ENCODE measurements around the gene MACROD2.

Gene MACROD2

DNA sequence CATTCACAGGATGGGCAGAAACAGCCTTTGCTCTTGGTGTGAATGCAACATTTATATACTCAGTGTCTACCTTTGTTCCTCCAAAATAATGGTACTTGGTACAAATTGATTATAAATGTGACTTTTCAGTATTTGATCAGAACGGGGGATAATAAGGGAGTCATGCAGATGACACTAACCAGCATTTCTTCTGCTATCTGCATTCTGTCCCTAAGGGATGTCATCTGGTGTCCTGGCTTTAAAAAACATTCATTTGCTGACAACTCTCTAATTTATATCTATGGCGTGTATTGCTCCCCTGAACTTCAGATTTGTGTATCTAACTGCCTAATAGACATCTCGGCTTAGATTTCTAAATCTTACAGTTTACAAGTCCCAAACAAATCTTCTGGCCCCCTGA is 418.5 kb downstream of the MACROD2 start:
- no peak for DNase-seq (ENCODE audit: low spot score)
- H3K27me3 Mint-ChIP-seq (ENCODE audit: low read depth) = no peaks in the 10 kb centered on the region
- no peak overlapping the region for H3K4me3 Mint-ChIP-seq
- H3K36me3 Mint-ChIP-seq (ENCODE audit: low read depth) = no peaks in the 10 kb centered on the region
- H3K27ac Mint-ChIP-seq = no peak overlapping the region
- H3K9me3 Mint-ChIP-seq = peaks cover 31% of the 10 kb centered on the region
- no peaks in the 10 kb centered on the region for H3K4me1 Mint-ChIP-seq (ENCODE audit: low read depth)

DNA sequence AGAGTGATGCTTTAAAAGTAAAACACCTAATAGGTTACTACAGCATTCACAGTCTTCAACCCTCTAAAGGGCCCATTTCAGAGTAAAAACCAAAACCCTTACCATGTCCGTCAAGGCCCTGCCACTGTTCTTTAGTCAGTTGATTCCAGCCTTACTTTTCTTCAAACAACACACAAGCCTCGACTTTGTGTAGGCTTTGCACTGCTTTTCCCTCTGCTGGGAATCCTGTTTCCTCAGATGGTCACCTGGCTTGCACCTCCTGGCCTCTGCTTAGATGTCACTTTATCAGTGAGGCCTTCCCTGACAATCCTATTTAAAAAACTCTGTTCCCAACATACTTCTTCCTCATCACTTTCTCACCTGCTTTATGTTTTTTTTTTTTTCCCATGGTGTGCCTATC is 419.2 kb downstream of the MACROD2 start:
- no peak overlapping the region for H3K27ac Mint-ChIP-seq
- no peaks in the 10 kb centered on the region for H3K36me3 Mint-ChIP-seq (ENCODE audit: low read depth)
- DNase-seq (ENCODE audit: low spot score) = no peak
- no peak overlapping the region for H3K4me3 Mint-ChIP-seq
- no peaks in the 10 kb centered on the region for H3K27me3 Mint-ChIP-seq (ENCODE audit: low read depth)
- peaks cover 31% of the 10 kb centered on the region for H3K9me3 Mint-ChIP-seq
- no peaks in the 10 kb centered on the region for H3K4me1 Mint-ChIP-seq (ENCODE audit: low read depth)

DNA sequence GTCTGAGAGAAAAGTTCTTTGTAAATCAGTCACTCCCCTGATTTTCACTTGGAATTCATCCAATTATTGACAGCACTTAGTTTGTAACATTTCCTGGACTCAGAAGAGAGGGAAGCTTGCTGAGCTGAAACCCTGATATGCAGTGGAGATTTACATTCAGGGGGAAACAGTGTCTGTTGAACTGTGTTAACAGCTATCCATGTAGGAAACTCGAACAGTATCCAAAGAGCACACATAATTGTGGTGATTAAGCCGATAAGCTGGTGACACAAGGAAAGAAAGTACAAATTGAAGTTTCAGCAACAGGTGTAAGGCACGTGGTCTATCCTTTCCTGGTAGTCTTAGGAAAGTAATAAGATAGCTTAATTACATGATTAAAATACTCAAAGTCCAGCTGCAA is 420.2 kb downstream of the MACROD2 start:
- Mint-ChIP-seq H3K27ac (no peak overlapping the region), H3K27me3 (ENCODE audit: low read depth) (no peaks in the 10 kb centered on the region), H3K9me3 (peaks cover 31% of the 10 kb centered on the region), H3K36me3 (ENCODE audit: low read depth) (no peaks in the 10 kb centered on the region), H3K4me3 (no peak overlapping the region), H3K4me1 (ENCODE audit: low read depth) (no peaks in the 10 kb centered on the region)
- no peak for DNase-seq (ENCODE audit: low spot score)

DNA sequence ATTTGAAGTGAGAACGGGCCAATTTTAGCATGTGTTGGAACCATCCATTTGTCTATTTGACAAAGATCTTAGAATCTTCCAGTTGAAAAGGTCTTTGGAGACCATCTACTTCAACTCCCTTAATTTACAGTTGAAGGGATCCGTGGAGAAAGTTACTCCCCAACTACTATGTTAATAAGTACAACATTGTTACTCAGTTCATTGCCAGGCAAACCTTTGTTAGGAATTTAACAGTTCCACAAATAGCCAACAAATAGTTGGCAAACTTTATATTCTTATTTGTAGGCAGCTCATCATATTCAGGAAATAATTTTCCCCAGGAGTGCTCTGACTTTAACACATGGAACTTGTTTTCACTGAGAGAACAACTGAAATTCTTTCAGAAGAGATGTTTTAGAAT is 423.1 kb downstream of the MACROD2 start:
- Mint-ChIP-seq H3K36me3 (ENCODE audit: low read depth) (no peaks in the 10 kb centered on the region), H3K4me3 (no peak overlapping the region), H3K27me3 (ENCODE audit: low read depth) (no peaks in the 10 kb centered on the region), H3K4me1 (ENCODE audit: low read depth) (no peaks in the 10 kb centered on the region), H3K9me3 (peaks cover 24% of the 10 kb centered on the region), H3K27ac (no peak overlapping the region)
- DNase-seq (ENCODE audit: low spot score) = no peak

DNA sequence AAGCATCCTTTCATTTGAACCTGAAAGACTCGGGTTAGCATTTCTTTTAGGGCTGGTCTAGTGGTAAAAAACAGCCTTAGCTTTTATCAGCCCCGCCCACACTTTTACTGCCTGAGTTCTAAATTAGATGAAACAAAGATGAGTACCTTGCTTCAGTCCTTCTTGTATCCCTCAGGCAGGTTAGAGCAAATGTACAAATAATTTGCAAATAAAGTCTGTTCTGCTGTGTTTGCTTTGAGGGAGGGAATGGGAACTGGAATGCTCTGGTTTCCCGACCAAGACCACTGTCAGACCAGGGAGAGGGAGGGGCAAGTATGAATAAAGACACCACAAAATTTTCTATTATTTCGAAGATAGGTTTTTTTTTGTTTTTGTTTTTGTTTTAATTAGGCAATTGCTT is 427.6 kb downstream of the MACROD2 start:
- DNase-seq (ENCODE audit: low spot score) = no peak
- no peaks in the 10 kb centered on the region for H3K36me3 Mint-ChIP-seq (ENCODE audit: low read depth)
- peaks cover 8% of the 10 kb centered on the region for H3K9me3 Mint-ChIP-seq
- H3K27ac Mint-ChIP-seq = no peak overlapping the region
- no peak overlapping the region for H3K4me3 Mint-ChIP-seq
- no peaks in the 10 kb centered on the region for H3K4me1 Mint-ChIP-seq (ENCODE audit: low read depth)
- no peaks in the 10 kb centered on the region for H3K27me3 Mint-ChIP-seq (ENCODE audit: low read depth)

DNA sequence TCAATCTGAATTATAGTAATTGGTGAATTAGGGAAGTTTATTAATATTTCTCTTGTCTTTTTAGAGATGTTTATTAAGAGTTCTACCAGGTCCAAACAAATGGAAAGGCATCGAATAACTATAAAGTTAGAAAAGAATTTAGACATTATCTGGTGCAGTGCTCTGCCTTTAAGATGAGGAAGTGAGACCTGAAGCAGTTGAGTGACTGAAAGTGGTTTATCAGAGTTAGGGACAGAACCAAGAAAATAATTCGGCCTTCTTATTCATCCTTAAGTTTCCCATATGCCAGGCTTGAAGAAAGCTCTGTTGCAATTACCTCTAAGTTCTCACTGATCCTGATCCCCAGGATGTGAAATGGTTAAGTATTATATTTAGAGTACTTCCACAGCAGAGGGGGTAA is 436.3 kb downstream of the MACROD2 start:
- Mint-ChIP-seq H3K4me3 (no peak overlapping the region), H3K27me3 (ENCODE audit: low read depth) (no peaks in the 10 kb centered on the region), H3K4me1 (ENCODE audit: low read depth) (no peaks in the 10 kb centered on the region), H3K9me3 (peaks cover 14% of the 10 kb centered on the region), H3K36me3 (ENCODE audit: low read depth) (no peaks in the 10 kb centered on the region), H3K27ac (no peak overlapping the region)
- DNase-seq (ENCODE audit: low spot score) = no peak

DNA sequence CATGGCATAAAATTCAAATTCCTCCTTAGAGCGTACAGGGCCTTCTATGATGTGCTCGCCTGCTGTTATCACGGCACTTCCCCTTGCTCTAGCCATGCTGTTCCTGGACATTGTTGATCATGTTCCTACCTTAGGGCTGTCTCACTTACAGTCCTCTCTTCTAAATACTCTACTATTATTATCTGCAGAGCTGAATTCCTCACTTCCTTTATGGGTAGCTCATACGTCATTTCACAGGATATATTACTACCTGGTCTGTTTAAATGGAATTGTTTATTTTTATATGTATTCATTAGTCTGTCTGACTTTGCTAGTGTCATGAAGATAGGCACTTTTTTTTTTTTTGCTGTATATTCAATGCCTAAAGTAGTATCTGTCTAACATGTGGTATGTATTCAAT is 436.8 kb downstream of the MACROD2 start:
- no peaks in the 10 kb centered on the region for H3K36me3 Mint-ChIP-seq (ENCODE audit: low read depth)
- no peaks in the 10 kb centered on the region for H3K4me1 Mint-ChIP-seq (ENCODE audit: low read depth)
- DNase-seq (ENCODE audit: low spot score) = no peak
- no peaks in the 10 kb centered on the region for H3K27me3 Mint-ChIP-seq (ENCODE audit: low read depth)
- no peak overlapping the region for H3K4me3 Mint-ChIP-seq
- no peak overlapping the region for H3K27ac Mint-ChIP-seq
- H3K9me3 Mint-ChIP-seq = peaks cover 14% of the 10 kb centered on the region

DNA sequence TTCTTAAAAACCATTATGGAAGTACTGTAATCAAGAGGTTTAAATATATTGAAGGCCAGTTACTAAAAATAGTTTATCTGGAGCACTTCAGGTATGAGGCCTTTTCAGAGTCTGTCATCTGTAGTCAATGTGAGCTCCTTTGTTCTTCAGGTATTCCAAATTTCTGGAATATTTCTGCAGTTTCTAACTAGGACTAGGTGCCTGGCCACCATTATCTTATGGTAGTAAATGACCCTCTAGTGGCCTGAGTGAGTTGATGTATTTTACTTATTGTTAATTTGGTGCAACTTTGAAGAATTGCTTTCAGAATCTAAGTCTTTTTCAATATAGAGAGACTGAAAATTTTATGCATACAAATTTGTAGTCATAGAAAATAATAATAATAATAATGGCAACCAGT is 437.3 kb downstream of the MACROD2 start:
- peaks cover 14% of the 10 kb centered on the region for H3K9me3 Mint-ChIP-seq
- H3K27me3 Mint-ChIP-seq (ENCODE audit: low read depth) = no peaks in the 10 kb centered on the region
- DNase-seq (ENCODE audit: low spot score) = no peak
- H3K36me3 Mint-ChIP-seq (ENCODE audit: low read depth) = no peaks in the 10 kb centered on the region
- H3K27ac Mint-ChIP-seq = no peak overlapping the region
- H3K4me3 Mint-ChIP-seq = no peak overlapping the region
- H3K4me1 Mint-ChIP-seq (ENCODE audit: low read depth) = no peaks in the 10 kb centered on the region

DNA sequence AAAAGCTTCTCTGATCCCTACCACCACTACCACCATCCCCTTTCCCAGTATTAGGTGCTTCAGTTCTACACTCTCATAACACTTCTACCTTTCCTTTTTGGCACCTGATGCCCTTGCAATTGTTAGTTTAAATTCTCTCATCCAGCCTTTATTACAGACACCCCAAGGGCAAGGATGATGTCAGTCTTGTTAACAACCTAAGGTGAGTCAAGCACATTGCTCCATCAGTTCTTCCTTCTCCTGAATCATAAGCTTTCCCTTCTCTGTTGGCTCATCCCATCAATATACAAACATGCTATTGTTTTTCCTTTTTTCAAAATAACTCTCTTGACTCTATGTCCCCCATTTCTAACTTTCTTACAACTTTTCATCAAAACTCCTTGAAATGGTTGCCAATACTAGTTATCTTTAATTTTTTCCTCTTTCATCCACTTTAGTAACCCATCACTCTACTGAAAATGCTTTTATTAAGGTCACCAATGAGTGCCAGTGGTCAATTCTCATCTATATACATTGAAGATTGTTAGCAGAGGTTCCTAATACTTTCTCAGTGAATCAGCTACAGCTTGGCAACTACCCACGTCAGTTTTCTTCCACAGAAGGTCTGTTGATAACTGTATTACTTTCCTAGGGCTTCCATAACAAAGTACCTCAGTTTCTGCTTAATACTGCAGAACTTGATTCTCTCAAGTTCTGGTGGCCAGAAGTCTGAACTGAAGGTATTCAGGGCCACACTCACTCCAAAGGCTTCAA is 439.2 kb downstream of the MACROD2 start:
- no peaks in the 10 kb centered on the region for H3K36me3 Mint-ChIP-seq (ENCODE audit: low read depth)
- H3K4me1 Mint-ChIP-seq (ENCODE audit: low read depth) = no peaks in the 10 kb centered on the region
- no peak for DNase-seq (ENCODE audit: low spot score)
- no peak overlapping the region for H3K4me3 Mint-ChIP-seq
- no peaks in the 10 kb centered on the region for H3K27me3 Mint-ChIP-seq (ENCODE audit: low read depth)
- no peak overlapping the region for H3K27ac Mint-ChIP-seq
- H3K9me3 Mint-ChIP-seq = peaks cover 19% of the 10 kb centered on the region

DNA sequence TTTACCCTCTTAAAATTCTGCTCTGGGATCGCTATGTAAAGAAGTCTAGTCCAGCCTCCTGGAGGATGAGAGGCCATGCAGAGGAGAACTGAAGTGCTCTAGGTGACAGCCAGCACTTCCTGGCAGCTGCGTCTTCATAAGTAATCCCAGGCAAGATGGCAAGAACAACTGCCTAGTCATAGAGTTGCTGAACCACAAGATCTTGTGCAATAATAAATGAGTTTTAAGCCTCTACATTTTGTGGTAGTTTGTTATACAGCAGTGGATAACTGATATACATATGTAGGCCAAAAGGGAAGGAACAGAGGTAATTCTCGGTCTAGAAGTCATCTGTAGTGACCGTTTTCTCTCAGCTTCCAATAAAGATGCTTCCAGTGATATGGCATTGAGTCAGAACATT is 445.9 kb downstream of the MACROD2 start:
- no peak overlapping the region for H3K27ac Mint-ChIP-seq
- no peaks in the 10 kb centered on the region for H3K27me3 Mint-ChIP-seq (ENCODE audit: low read depth)
- H3K9me3 Mint-ChIP-seq = peaks cover 32% of the 10 kb centered on the region
- DNase-seq (ENCODE audit: low spot score) = no peak
- H3K4me3 Mint-ChIP-seq = no peak overlapping the region
- no peaks in the 10 kb centered on the region for H3K4me1 Mint-ChIP-seq (ENCODE audit: low read depth)
- H3K36me3 Mint-ChIP-seq (ENCODE audit: low read depth) = no peaks in the 10 kb centered on the region

DNA sequence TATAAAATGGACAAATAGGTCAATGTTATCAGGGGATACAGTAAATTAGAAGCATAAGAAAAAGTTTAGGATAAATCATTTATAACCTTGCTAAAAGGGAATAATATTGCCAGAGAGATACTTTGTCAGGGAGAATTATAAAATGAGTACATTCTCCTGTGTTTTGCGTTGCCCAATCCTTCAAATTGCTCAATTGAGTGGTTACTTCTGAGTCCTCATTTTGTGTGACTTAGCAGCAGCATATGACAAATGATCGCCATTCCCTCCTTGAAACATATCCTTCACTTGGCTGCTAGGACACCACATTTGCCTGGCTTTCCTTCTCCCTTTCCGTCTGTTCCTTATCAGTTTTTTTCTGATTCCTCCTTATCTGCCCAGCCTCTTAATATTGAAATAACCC is 448.8 kb downstream of the MACROD2 start:
- H3K27ac Mint-ChIP-seq = no peak overlapping the region

DNA sequence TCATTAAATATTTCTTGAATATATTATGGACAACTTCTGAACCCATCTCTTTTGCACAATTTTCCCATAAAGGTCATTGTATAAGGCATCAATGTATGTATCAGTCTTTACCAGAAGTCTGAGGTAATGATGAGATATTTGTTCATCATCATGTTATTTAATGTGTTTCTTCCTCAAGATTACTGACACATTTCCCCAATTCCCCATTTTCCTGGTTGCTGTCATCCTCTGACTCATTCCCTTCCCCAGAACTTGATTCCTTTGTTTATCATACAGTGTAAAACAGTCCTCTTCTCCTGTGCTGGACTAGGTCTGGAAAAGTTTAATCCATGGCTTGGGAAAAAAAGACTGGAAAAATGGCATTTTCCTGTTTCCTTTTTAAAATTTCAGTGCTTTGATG is 450.0 kb downstream of the MACROD2 start:
- no peaks in the 10 kb centered on the region for H3K27me3 Mint-ChIP-seq (ENCODE audit: low read depth)
- no peak overlapping the region for H3K4me3 Mint-ChIP-seq
- no peak for DNase-seq (ENCODE audit: low spot score)
- H3K27ac Mint-ChIP-seq = no peak overlapping the region
- H3K4me1 Mint-ChIP-seq (ENCODE audit: low read depth) = no peaks in the 10 kb centered on the region
- H3K36me3 Mint-ChIP-seq (ENCODE audit: low read depth) = no peaks in the 10 kb centered on the region
- peaks cover 29% of the 10 kb centered on the region for H3K9me3 Mint-ChIP-seq

More for the DNA sequence above, 448.8 kb downstream of the MACROD2 start:
- H3K36me3 Mint-ChIP-seq (ENCODE audit: low read depth) = no peaks in the 10 kb centered on the region
- no peak overlapping the region for H3K4me3 Mint-ChIP-seq
- no peaks in the 10 kb centered on the region for H3K27me3 Mint-ChIP-seq (ENCODE audit: low read depth)
- peaks cover 30% of the 10 kb centered on the region for H3K9me3 Mint-ChIP-seq
- H3K4me1 Mint-ChIP-seq (ENCODE audit: low read depth) = no peaks in the 10 kb centered on the region
- no peak for DNase-seq (ENCODE audit: low spot score)

DNA sequence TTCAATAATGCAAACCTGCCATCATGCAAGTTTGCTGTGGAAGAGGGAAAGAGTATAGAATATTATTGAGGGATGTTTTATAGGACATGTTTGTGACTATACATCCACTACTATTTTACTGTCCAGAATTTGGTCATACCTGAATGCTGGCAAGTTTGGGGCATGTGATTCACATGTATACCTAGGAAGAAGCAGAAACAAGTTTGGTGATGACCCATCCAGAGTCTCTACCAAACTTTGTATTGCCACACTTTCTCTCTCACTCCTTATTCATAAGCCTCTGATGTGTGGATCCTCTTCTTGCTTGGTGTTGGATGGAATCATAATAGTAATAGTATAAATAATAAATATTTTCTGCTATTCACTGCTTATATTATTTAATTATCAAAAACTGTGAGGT is 450.6 kb downstream of the MACROD2 start:
- no peaks in the 10 kb centered on the region for H3K36me3 Mint-ChIP-seq (ENCODE audit: low read depth)
- no peak overlapping the region for H3K27ac Mint-ChIP-seq
- H3K9me3 Mint-ChIP-seq = peaks cover 30% of the 10 kb centered on the region
- DNase-seq (ENCODE audit: low spot score) = no peak
- H3K4me3 Mint-ChIP-seq = no peak overlapping the region
- H3K4me1 Mint-ChIP-seq (ENCODE audit: low read depth) = no peaks in the 10 kb centered on the region
- H3K27me3 Mint-ChIP-seq (ENCODE audit: low read depth) = no peaks in the 10 kb centered on the region

DNA sequence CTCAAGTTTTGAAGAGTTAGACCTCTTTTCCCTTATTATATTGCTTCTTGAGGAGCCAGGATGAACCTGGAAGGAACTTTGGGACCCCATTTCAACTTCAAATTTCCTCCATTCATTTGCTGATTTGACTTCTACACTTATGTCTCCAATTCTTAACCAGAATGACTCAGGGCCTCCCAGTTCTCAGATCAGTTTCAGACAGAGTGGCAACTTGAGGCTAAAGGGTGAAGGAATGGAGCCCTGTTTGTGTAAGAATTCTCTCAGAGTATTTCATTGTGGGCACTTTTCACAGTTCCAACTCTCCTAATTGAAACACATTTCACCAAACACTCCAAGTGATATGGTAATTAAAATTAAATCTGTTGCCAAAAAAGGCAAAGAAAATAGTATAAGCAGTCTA is 451.1 kb downstream of the MACROD2 start:
- no peaks in the 10 kb centered on the region for H3K4me1 Mint-ChIP-seq (ENCODE audit: low read depth)
- no peak for DNase-seq (ENCODE audit: low spot score)
- peaks cover 25% of the 10 kb centered on the region for H3K9me3 Mint-ChIP-seq
- no peak overlapping the region for H3K4me3 Mint-ChIP-seq
- no peak overlapping the region for H3K27ac Mint-ChIP-seq
- H3K27me3 Mint-ChIP-seq (ENCODE audit: low read depth) = no peaks in the 10 kb centered on the region
- no peaks in the 10 kb centered on the region for H3K36me3 Mint-ChIP-seq (ENCODE audit: low read depth)

DNA sequence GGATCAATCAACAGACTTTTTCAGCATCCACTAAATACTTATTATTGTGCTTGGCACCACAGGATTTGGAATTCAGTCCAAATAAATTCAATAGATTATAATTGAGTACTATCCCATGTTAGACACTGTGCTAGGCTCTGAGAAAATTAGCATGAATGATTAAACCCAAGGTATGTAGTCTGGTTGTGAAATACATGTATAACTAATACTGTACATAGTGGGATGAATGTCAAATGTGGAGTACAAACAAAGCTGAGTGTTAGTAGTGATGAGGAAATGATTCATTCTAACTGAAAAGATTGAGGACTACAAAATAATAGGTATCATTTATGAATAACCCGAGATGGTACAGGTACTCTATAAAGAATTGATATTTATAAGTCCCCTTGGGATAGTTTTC is 454.0 kb downstream of the MACROD2 start:
- no peaks in the 10 kb centered on the region for H3K36me3 Mint-ChIP-seq (ENCODE audit: low read depth)
- H3K4me3 Mint-ChIP-seq = no peak overlapping the region
- no peaks in the 10 kb centered on the region for H3K27me3 Mint-ChIP-seq (ENCODE audit: low read depth)
- peaks cover 19% of the 10 kb centered on the region for H3K9me3 Mint-ChIP-seq
- H3K27ac Mint-ChIP-seq = no peak overlapping the region
- DNase-seq (ENCODE audit: low spot score) = no peak
- H3K4me1 Mint-ChIP-seq (ENCODE audit: low read depth) = no peaks in the 10 kb centered on the region
